ENCODE measurements around the gene ZNF804B.

ZNF804B gene

GRCh38 chr7:88842201-88842600 lies 82.7 kb downstream of the ZNF804B start:
- no peak for DNase-seq

GRCh38 chr7:88845091-88845490 lies 85.6 kb downstream of the ZNF804B start:
- DNase-seq = no peak

- no peak for DNase-seq
Measured at GRCh38 chr7:88851220-88851619, 91.7 kb downstream of the ZNF804B start.

DNA sequence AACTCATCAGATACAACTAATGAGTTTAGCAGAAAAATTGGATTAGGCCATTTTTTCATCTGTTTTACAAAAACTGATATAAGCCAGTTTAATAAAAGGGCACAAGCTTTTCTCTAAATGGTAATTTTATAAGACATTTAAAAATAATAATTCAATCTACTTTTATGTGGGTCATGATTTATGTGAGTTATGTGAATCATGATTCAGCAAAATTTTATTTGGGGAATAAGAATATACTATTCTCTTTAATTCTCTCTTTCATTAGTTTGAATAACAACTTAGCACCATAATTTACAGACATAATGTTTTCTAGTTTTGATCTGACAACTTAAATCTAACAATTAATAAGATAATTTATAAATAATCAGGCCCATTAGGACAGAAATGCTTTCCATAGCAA lies 99.8 kb downstream of the ZNF804B start:
- DNase-seq = no peak

DNA sequence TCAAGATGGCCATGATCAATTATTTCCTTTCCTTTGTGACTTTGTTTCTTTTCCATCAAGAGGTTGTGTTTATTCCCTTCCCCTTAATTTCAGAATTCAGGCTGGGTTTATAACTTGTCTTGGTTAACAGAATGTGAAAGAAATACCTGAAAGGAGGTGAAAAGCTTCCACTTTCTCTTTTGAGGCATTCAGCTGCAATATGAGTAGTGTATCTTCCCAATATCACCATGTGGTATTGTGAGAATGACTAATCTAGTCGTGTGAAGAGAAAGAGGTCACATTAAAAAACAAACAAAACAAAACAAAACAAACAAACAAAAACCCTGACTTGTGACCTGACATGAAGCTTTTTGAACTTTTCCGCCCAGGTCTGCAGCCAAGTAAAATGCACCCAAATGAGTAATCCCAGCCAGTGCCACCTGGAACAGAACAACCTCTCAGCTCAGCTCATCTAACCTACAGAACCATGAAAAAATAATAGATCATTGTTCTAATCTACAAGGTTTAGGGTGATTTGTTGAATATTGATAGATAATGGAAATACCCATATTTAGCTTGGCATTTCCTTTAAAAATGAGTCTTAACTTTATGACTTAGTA lies 106.9 kb downstream of the ZNF804B start:
- no peak for DNase-seq

- DNase-seq = no peak
Measured at GRCh38 chr7:88867158-88867557, 107.7 kb downstream of the ZNF804B start.

GRCh38 chr7:88868456-88868855 lies 109.0 kb downstream of the ZNF804B start:
- no peak for DNase-seq

GRCh38 chr7:88881136-88881535 lies 121.6 kb downstream of the ZNF804B start:
- no peak for DNase-seq

DNA sequence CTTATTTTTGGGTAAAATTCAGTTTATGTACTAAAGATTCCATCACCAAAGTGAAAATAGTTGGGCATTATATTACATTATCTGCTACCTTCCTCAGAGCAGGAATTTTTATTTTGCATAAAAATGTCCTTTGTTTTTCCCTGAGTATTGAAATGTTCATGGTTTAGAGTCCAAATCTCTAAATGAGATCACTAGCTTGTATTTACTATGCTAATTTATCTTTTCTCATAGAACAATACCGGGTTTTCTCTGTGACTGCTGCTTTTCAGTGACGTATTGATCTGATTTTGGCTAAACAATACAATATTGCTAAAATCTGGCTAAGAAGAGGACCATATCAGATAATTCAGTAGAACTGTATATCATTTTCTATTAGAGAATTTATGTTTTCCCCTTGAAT lies 125.6 kb downstream of the ZNF804B start:
- DNase-seq = no peak

GRCh38 chr7:88888684-88889083 lies 129.2 kb downstream of the ZNF804B start:
- no peak for DNase-seq

- no peak for DNase-seq
Measured at GRCh38 chr7:88910516-88910915, 151.0 kb downstream of the ZNF804B start.

GRCh38 chr7:88912852-88913251 lies 153.4 kb downstream of the ZNF804B start:
- DNase-seq = no peak

- no peak for DNase-seq
Measured at GRCh38 chr7:88915615-88916014, 156.1 kb downstream of the ZNF804B start.

DNA sequence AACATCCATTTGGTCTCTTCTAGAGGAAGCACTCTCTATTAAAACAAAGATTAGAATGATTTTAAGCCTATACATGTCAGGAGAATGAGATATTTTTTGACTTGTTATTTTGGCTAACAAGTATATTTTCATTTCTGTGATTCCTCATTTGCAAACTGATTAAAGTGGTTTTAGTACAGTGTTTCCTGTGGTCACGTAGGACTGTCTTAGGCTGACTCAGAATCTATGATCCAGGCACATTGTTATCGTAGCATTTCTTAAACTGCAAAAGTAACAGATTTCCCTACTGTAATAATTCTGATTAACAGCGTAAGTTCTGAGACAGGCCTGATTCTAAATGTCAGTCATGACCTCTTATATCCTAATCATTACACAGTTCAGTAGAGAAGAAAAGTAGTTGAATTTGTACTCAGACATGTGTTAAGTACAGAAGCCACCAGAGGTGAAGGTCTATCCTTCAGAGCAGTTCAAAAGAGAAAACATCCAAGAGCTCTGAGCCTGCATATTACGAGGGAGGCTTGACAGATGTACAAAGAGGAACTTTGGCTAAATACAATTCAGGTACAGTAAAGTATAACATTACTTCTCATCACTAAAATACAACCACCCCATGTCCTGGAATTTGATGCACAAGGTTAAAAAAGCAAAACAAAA lies 160.1 kb downstream of the ZNF804B start:
- DNase-seq = no peak

GRCh38 chr7:88922944-88923343 lies 163.4 kb downstream of the ZNF804B start:
- no peak for DNase-seq

GRCh38 chr7:88928276-88928675 lies 168.8 kb downstream of the ZNF804B start:
- DNase-seq = no peak

- DNase-seq = no peak
Measured at GRCh38 chr7:88929719-88930118, 170.2 kb downstream of the ZNF804B start.

GRCh38 chr7:88933285-88933684 lies 173.8 kb downstream of the ZNF804B start:
- no peak for DNase-seq

DNA sequence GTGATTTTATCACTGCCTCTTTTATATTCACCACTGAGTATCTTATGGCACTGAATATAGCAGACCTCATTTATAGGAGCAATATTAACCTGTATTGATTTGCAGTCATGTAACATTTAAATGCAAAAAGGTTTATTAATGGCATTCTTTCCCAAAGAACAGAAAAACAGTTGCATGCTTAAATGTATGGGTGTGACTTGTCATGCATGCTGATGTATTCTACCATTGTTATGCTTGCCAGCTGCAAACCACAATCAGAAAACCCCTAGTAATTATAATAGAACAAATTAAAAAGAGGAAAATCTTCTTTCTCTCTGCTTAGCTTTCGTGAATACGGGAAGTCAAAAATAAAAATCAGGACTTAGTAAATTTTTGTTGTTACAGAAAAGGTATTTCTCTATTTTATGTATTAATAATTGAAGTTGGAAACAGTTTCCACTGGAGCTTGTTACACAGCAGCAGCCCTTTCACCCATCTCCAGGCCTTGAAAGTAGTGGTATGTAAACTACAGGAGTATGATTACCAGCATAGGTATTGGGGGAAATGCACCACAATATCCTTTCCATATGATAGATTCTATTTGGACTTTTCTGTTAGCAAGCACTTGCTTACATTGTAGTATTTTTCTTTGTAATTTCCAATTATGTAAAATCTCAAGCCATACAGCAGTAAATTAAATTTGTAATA lies 183.5 kb downstream of the ZNF804B start:
- no peak for DNase-seq

- DNase-seq = no peak
Measured at GRCh38 chr7:88951826-88952225, 192.3 kb downstream of the ZNF804B start.

GRCh38 chr7:88964418-88964817 lies 204.9 kb downstream of the ZNF804B start:
- no peak for DNase-seq

DNA sequence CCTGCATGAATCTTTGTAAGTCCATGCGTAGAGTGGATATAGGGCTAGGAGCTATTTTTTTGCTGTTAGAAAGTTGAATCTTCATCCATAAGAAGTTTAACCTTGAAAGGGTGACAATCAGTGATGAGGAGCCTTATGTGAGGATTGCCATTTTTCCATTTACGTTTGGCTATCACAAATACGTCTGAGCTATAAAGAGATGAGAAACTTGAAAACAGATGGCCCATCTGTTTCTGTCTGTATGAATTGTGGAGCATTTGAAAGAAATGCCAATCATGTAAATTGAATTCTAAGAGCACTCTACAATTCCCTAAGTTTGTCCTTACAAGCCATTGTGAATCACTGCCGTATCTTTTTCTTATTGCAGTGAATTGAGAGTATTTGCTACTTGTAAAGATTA lies 205.9 kb downstream of the ZNF804B start:
- no peak for DNase-seq

GRCh38 chr7:88967432-88967831 lies 207.9 kb downstream of the ZNF804B start:
- DNase-seq = no peak

GRCh38 chr7:88969167-88969566 lies 209.7 kb downstream of the ZNF804B start:
- DNase-seq = no peak
